HepG2 (cell line): ENCODE data around the gene GDPGP1. TPM values are rescaled to one million over a fixed set of nuclear protein-coding genes. Genes with fewer than 3 reads are reported as not detected.
A peak's percentile ranks its signal among the peaks of the same experiment; 100 is the strongest.

Source experiments
- ATAC-seq: fragments of 200-7000 bp; cut with Tn5 transposase; 3 replicates; pipeline ENCODE4 v1.9.1; 2020; ENCODE audit warnings: mild to moderate bottlenecking, moderate library complexity
- BruUV-seq: library from RNA; stranded (reverse); fragments of 400-500 nt; replicated peaks from 2 replicates; lab custom pipeline; 2021; lab: Mats Ljungman, UMichigan
- CTCF ChIA-PET: fragments of 300-600 bp; formaldehyde crosslinking; extraction: SDS; loops from one replicate; lab custom pipeline; 2021; ENCODE audit warnings: low total read pairs, inconsistent platforms, low intra/inter-chr PET ratio; lab: Yijun Ruan, JAX
- POLR2A ChIA-PET: fragments of 350-600 bp; sonication (Branson Sonifier 250); formaldehyde crosslinking; loops from one replicate; lab custom pipeline; 2020; ENCODE audit warnings: antibody characterized with exemption, inconsistent platforms; lab: Yijun Ruan, JAX
- DNase-seq: peaks from one replicate; pipeline ENCODE4 v3.0.0-alpha.2; 2015; ENCODE audit warnings: low spot score
- FAIRE-seq: peaks from 3 replicates; lab custom pipeline; 2011; peaks lifted over from hg19 to GRCh38; lab: Jason Lieb, UNC
- H2AFZ ChIP-seq: one replicate; pipeline ENCODE4 v1.6.1; 2011; ENCODE audit warnings: low read length, inconsistent platforms
- H3K27ac ChIP-seq: fragments of 300-600 bp; 3 replicates; pipeline ENCODE4 v1.8.0; 2011; ENCODE audit warnings: mixed run types, mild to moderate bottlenecking, mixed read lengths, low read length, inconsistent platforms; ENCODE audit not compliant: insufficient read depth; ENCODE audit errors: extremely low read length
- H3K27me3 ChIP-seq, 2 experiments: fragments of 200-600 bp in 1 of 2; 2 replicates in 1 of 2; 3 replicates in 1 of 2; pipeline versions ENCODE4 v1.6.0 to v1.8.0; 2011; ENCODE audit warnings: low read length in 2 of 2, mild to moderate bottlenecking in 2 of 2, moderate library complexity in 2 of 2, inconsistent platforms in 1 of 2; ENCODE audit not compliant: insufficient read depth in 2 of 2, control insufficient read depth in 1 of 2
- H3K36me3 ChIP-seq, 2 experiments: fragments of 200-600 bp in 1 of 2; replicated peaks in 1 of 2; 2 replicates in 1 of 2; 3 replicates in 1 of 2; pipeline versions ENCODE4 v1.5.1 to v1.8.0; 2011; ENCODE audit warnings: low read length in 2 of 2, inconsistent platforms in 1 of 2; ENCODE audit not compliant: insufficient read depth in 2 of 2, control insufficient read depth in 1 of 2
- H3K4me1 ChIP-seq: 2 replicates; pipeline ENCODE4 v1.5.1; 2012; ENCODE audit warnings: low read length, inconsistent platforms; ENCODE audit not compliant: insufficient read depth
- H3K4me2 ChIP-seq: 2 replicates; pipeline ENCODE4 v1.6.0; 2011; ENCODE audit warnings: low read depth, low read length, inconsistent platforms
- H3K4me3 ChIP-seq, 3 experiments: fragments of 200-600 bp in 1 of 3; sonication (generic), shearing (Covaris generic) in 1 of 3; replicated peaks in 1 of 3; 2 replicates each; pipeline ENCODE4 v1.5.1; 2011 to 2016; ENCODE audit warnings: low read length in 3 of 3, inconsistent platforms in 2 of 3, low read depth in 2 of 3, mild to moderate bottlenecking in 2 of 3, control low read depth in 1 of 3, mixed read lengths in 1 of 3; ENCODE audit not compliant: insufficient read depth in 1 of 3
- H3K79me2 ChIP-seq: one replicate; pipeline ENCODE4 v1.6.1; 2011; ENCODE audit warnings: low read length, inconsistent platforms; ENCODE audit not compliant: insufficient read depth
- H3K9ac ChIP-seq: 2 replicates; pipeline ENCODE4 v1.6.0; 2011; ENCODE audit warnings: mild to moderate bottlenecking, low read depth, low read length, inconsistent platforms; ENCODE audit not compliant: insufficient read depth
- H3K9me3 ChIP-seq: 2 replicates; pipeline ENCODE4 v1.5.1; 2012; ENCODE audit warnings: mild to moderate bottlenecking, low read length
- H4K20me1 ChIP-seq: 2 replicates; pipeline ENCODE4 v1.6.0; 2011; ENCODE audit warnings: inconsistent platforms, mild to moderate bottlenecking, low read length, moderate library complexity; ENCODE audit not compliant: insufficient read depth
- HNF4A ChIP-seq: sonication (generic); formaldehyde crosslinking; IDR thresholded peaks from 2 replicates; pipeline ENCODE4 v1.4.0; 2020; ENCODE audit warnings: missing genetic modification reagents
- MTF1 ChIP-seq: sonication (generic); formaldehyde crosslinking; IDR thresholded peaks from 2 replicates; pipeline ENCODE4 v1.5.0; 2020; ENCODE audit warnings: missing genetic modification reagents
- PHF5A ChIP-seq: IDR thresholded peaks from one replicate; pipeline ENCODE4 v1.6.1; 2018; ENCODE audit warnings: low read depth, missing genetic modification reagents; ENCODE audit not compliant: unreplicated experiment
- PHF8 ChIP-seq: sonication (generic); formaldehyde crosslinking; IDR thresholded peaks from 2 replicates; pipeline ENCODE4 v1.5.0; 2020; ENCODE audit warnings: missing genetic modification reagents
- RBFOX2 ChIP-seq: fragments of 200-400 bp; formaldehyde crosslinking; IDR thresholded peaks from 2 replicates; pipeline ENCODE4 v1.6.1; 2017; ENCODE audit warnings: low read depth, mild to moderate bottlenecking, low read length
- TOPORS ChIP-seq: sonication (generic); formaldehyde crosslinking; IDR thresholded peaks from 2 replicates; pipeline ENCODE4 v1.8.0; 2023; ENCODE audit warnings: mild to moderate bottlenecking, missing genetic modification reagents
- ZMYM3 ChIP-seq: sonication (generic); formaldehyde crosslinking; IDR thresholded peaks from 2 replicates; pipeline ENCODE4 v1.5.1; 2020; ENCODE audit warnings: mild to moderate bottlenecking, missing genetic modification reagents
- ZNF124 ChIP-seq: sonication (generic); formaldehyde crosslinking; IDR thresholded peaks from 2 replicates; pipeline ENCODE4 v1.4.0; 2020; ENCODE audit warnings: missing genetic modification reagents
- ZNF3 ChIP-seq: IDR thresholded peaks from 2 replicates; pipeline ENCODE4 v1.7.0; 2017; ENCODE audit warnings: inconsistent platforms
- ZSCAN25 ChIP-seq: sonication (generic); formaldehyde crosslinking; IDR thresholded peaks from 2 replicates; pipeline ENCODE4 v1.8.0; 2022; ENCODE audit warnings: mild to moderate bottlenecking, missing genetic modification reagents
- WGBS: methylation state at CpG from one replicate; pipeline ENCODE4 v1.1.6; 2017; ENCODE audit warnings: low lambda C conversion rate; 5-methylcytosine and 5-hydroxymethylcytosine counted together
- in situ Hi-C: cut with HindIII; loops from 2 replicates; pipeline ENCODE4 v1.10.0; 2017; ENCODE audit warnings: low pct_unique_long_range_greater_than_20kb; ENCODE audit not compliant: extremely low pct_ligation_motif_present
- intact Hi-C: fragments of 100-400 bp; cut with micrococcal nuclease; formaldehyde crosslinking; loops from one replicate; pipeline ENCODE4 v1.10.0; 2022; ENCODE audit not compliant: unreplicated experiment
- polyA plus RNA-seq, 8 experiments: library from polyadenylated mRNA; depleted of rRNA in 3 of 8; stranded (reverse) in 7 of 8; unstranded in 1 of 8; fragments of >200 nt; fragmentation: Illumina TruSeq in 4 of 8; extraction: Trizol in 4 of 8; gene quantifications; 2 replicates each; pipeline versions ENCODE4 v1.2.1 to v1.2.3, GENCODE V29; 2011 to 2016; ENCODE audit warnings: low read depth in 4 of 8, missing spikeins in 1 of 8, mixed read lengths in 1 of 8; ENCODE audit not compliant: insufficient read depth in 1 of 8
- total RNA-seq, 5 experiments: library from RNA; depleted of rRNA; stranded (reverse); fragments of >200 nt; fragmentation: Illumina TruSeq; extraction: Trizol; gene quantifications; 2 replicates each; pipeline ENCODE4 v1.2.3, GENCODE V29; 2016; ENCODE audit warnings: low read depth in 1 of 5
- TF ChIP-seq, protein P1 (sequence below): conservative IDR thresholded peaks from 2 replicates; pipeline ENCODE4 v1.6.1; 2018; ENCODE audit warnings: missing genetic modification reagents
- TF ChIP-seq, protein P2 (sequence below): sonication (generic); formaldehyde crosslinking; IDR thresholded peaks from 2 replicates; pipeline ENCODE4 v1.4.0; 2020; ENCODE audit warnings: missing genetic modification reagents, borderline replicate concordance

Gene GDPGP1
- total and polyA plus RNA-seq, 2 of the 13 experiments (the other 11 are each of a cell fraction or from before 2014, with no cell fraction given), result 1.5 to 4.3 TPM

DNA sequence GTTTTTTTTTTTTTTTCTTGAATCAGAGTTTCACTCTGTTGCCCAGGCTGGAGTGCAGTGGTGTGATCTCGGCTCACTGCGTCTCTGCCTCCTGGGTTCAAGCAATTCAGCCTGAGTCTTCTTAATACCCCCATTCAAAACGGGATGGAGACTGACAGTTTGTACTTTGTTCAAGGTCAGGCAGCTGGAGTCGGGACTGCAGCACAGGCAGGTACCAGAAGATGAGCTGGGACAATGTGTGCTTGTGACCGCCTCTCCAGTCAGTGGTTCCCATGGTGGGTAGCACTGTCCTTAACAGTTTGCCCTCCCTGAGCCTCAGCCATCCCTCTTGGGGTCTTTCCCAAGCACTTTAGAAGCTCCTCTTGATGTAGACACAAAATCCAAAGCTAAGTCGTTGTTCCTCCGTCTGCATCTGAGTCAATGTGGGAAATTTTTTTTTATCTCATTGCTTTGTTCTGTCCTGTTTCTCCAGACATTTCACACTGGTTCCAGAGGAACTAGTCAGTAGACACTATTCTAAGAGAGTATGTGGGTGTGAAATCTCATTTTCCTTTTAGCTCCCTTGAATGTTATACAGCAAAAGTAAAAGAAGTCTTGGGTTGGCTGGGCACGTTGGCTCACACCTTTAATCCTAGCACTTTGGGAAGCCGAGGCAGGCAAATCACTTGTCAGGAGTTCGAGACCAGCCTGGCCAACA is 10.1 kb downstream of the GDPGP1 start:
- Histone ChIP-seq H3K27ac (no peak overlapping the region), H4K20me1 (no peaks in the 10 kb centered on the region), H3K9ac (no peak overlapping the region), H3K36me3 (no peaks in the 10 kb centered on the region), H3K27me3 (no peaks in the 10 kb centered on the region), H3K9me3 (no peaks in the 10 kb centered on the region), H2AFZ (no peak overlapping the region), H3K4me3 (no peak overlapping the region), H3K79me2 (no peaks in the 10 kb centered on the region), H3K4me2 (peak overlapping the region; percentile 4; the same call in 1 of the 2 replicates), H3K4me1 (peaks cover 25% of the 10 kb centered on the region)
- CTCF ChIA-PET, result no interaction called here
- DNase-seq, result no peak
- ATAC-seq, result peak; percentile 56
- BruUV-seq, result no TSS peak
- no peak for FAIRE-seq
- in situ Hi-C loops (no loop called here), intact Hi-C loops (no loop called here)
- POLR2A ChIA-PET, result interaction anchor here (2.3 kb wide), 1 partner anchor 10 kb away, joined by 11 read pairs; the partner anchor contains the start of genes CIB1 and GDPGP1
- 44% methylated on average over 10 of the region's 10 CpGs for WGBS
- TF ChIP-seq, protein P1, sequence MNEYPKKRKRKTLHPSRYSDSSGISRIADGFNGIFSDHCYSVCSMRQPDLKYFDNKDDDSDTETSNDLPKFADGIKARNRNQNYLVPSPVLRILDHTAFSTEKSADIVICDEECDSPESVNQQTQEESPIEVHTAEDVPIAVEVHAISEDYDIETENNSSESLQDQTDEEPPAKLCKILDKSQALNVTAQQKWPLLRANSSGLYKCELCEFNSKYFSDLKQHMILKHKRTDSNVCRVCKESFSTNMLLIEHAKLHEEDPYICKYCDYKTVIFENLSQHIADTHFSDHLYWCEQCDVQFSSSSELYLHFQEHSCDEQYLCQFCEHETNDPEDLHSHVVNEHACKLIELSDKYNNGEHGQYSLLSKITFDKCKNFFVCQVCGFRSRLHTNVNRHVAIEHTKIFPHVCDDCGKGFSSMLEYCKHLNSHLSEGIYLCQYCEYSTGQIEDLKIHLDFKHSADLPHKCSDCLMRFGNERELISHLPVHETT (CRISPR knock-in tag), result no peak
- no peak for TF ChIP-seq ZNF124 (CRISPR knock-in tag)
- TF ChIP-seq ZNF3, result no peak
- peak; percentile 26; the same call in 1 of the 2 replicates for TF ChIP-seq ZMYM3 (CRISPR knock-in tag)
- no peak for TF ChIP-seq PHF5A (CRISPR knock-in tag)
- no peak for TF ChIP-seq MTF1
- no peak for TF ChIP-seq ZSCAN25 (CRISPR knock-in tag)
- no peak for TF ChIP-seq RBFOX2
- peak; percentile 69 for TF ChIP-seq HNF4A (CRISPR knock-in tag)
- TF ChIP-seq PHF8 (CRISPR knock-in tag), result no peak
- TF ChIP-seq, protein P2, sequence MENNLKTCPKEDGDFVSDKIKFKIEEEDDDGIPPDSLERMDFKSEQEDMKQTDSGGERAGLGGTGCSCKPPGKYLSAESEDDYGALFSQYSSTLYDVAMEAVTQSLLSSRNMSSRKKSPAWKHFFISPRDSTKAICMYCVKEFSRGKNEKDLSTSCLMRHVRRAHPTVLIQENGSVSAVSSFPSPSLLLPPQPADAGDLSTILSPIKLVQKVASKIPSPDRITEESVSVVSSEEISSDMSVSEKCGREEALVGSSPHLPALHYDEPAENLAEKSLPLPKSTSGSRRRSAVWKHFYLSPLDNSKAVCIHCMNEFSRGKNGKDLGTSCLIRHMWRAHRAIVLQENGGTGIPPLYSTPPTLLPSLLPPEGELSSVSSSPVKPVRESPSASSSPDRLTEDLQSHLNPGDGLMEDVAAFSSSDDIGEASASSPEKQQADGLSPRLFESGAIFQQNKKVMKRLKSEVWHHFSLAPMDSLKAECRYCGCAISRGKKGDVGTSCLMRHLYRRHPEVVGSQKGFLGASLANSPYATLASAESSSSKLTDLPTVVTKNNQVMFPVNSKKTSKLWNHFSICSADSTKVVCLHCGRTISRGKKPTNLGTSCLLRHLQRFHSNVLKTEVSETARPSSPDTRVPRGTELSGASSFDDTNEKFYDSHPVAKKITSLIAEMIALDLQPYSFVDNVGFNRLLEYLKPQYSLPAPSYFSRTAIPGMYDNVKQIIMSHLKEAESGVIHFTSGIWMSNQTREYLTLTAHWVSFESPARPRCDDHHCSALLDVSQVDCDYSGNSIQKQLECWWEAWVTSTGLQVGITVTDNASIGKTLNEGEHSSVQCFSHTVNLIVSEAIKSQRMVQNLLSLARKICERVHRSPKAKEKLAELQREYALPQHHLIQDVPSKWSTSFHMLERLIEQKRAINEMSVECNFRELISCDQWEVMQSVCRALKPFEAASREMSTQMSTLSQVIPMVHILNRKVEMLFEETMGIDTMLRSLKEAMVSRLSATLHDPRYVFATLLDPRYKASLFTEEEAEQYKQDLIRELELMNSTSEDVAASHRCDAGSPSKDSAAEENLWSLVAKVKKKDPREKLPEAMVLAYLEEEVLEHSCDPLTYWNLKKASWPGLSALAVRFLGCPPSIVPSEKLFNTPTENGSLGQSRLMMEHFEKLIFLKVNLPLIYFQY (CRISPR knock-in tag), result no peak
- no peak for TF ChIP-seq TOPORS (CRISPR knock-in tag)
